K562 (cell line): ENCODE data around the gene ROBO1.

Experiments
- CTCF ChIP-seq, 3 experiments: IDR thresholded peaks in 2 of 3; conservative IDR thresholded peaks in 1 of 3; 2 replicates each; pipeline ENCODE4 v1.5.1; 2011 to 2012; ENCODE audit warnings: low read length in 3 of 3, mild to moderate bottlenecking in 3 of 3, control low read depth in 2 of 3, improper control_type of control experiment in 1 of 3, inconsistent platforms in 1 of 3, low read depth in 1 of 3, mixed read lengths in 1 of 3, moderate library complexity in 1 of 3; ENCODE audit not compliant: insufficient read depth in 2 of 3
- GATA2 ChIP-seq: sonication (generic); formaldehyde crosslinking; IDR thresholded peaks from 2 replicates; pipeline ENCODE4 v1.4.0; 2020; ENCODE audit warnings: mild to moderate bottlenecking, missing genetic modification reagents
- PHF8 ChIP-seq: fragments of 200-600 bp; sonication (generic); IDR thresholded peaks from 2 replicates; pipeline ENCODE4 v1.6.1; 2012; ENCODE audit warnings: mixed run types, mild to moderate bottlenecking, inconsistent platforms, low read length, moderate library complexity, borderline replicate concordance
- RAD21 ChIP-seq, 2 experiments: fragments of 250-450 bp in 1 of 2; fragments of 450-650 bp in 1 of 2; sonication (Bioruptor Pico) in 1 of 2; formaldehyde crosslinking in 1 of 2; IDR thresholded peaks in 1 of 2; conservative IDR thresholded peaks in 1 of 2; 2 replicates each; pipeline versions ENCODE4 v1.4.0 to v1.8.0; 2020 to 2022; ENCODE audit warnings: mild to moderate bottlenecking in 2 of 2, moderate library complexity in 1 of 2
- SP2 ChIP-seq: IDR thresholded peaks from 2 replicates; pipeline ENCODE4 v1.6.1; 2011; ENCODE audit warnings: mild to moderate bottlenecking, low read depth, low read length, moderate library complexity; ENCODE audit not compliant: poor library complexity, severe bottlenecking; ENCODE audit errors: extremely low read depth
- ZNF592 ChIP-seq: fragments of 450-650 bp; IDR thresholded peaks from 2 replicates; pipeline ENCODE4 v1.6.1; 2017; ENCODE audit warnings: antibody characterized with exemption, mild to moderate bottlenecking
- ZNF695 ChIP-seq: fragments of 450-650 bp; formaldehyde crosslinking; IDR thresholded peaks from 2 replicates; pipeline ENCODE4 v1.4.0; 2020; ENCODE audit warnings: mild to moderate bottlenecking, moderate library complexity

- TF ChIP-seq RAD21 (CRISPR knock-in tag; conservative IDR thresholded peaks at IDR 0.05 in 1 of 2, IDR thresholded peaks at IDR 0.05 in 1 of 2): no peak
- TF ChIP-seq ZNF592: no peak
- no peak for TF ChIP-seq ZNF695
- no peak for TF ChIP-seq PHF8
- TF ChIP-seq GATA2 (CRISPR knock-in tag): no peak
- TF ChIP-seq SP2: no peak
- no peak for TF ChIP-seq CTCF (IDR thresholded peaks at IDR 0.05 in 2 of 3, conservative IDR thresholded peaks at IDR 0.05 in 1 of 3; ENCODE audit: insufficient read depth in 2 of 3, low read depth in 1 of 3, low read length in 3 of 3)
Observed at GRCh38 chr3:79367066-79367465, 400.7 kb downstream of the ROBO1 start.
